Body of pancreas (tissue), 4 donors: Measurements from ENCODE around the gene HMCN1. TPM values are rescaled to one million over a fixed set of nuclear protein-coding genes. Genes with fewer than 3 reads are reported as not detected.

Experiments
- ATAC-seq: fragments of 150-250 bp; one replicate; pipeline ENCODE4 v1.9.1; 2016
- DNase-seq, 4 donors: peaks; one replicate each; pipeline ENCODE4 v3.0.0-alpha.2; 2019
- H3K27ac ChIP-seq, 4 donors: fragments of 200-600 bp; sonication (generic); 1 replicate in 3 of 4; 2 replicates in 1 of 4; pipeline versions ENCODE4 v1.5.1 to v1.6.1; 2016 to 2019; ENCODE audit warnings: mild to moderate bottlenecking in 1 of 4, mixed read lengths in 1 of 4, moderate library complexity in 1 of 4
- H3K27me3 ChIP-seq, 2 donors: fragments of 200-600 bp; sonication (generic); one replicate each; pipeline ENCODE4 v1.6.0; 2016; ENCODE audit warnings: mild to moderate bottlenecking in 1 of 2
- H3K36me3 ChIP-seq, 2 donors: fragments of 200-600 bp; sonication (generic); replicated peaks in 1 of 2; 2 replicates each; pipeline ENCODE4 v1.5.1; 2016; ENCODE audit warnings: low read depth in 2 of 2; ENCODE audit not compliant: insufficient read depth in 1 of 2
- H3K4me1 ChIP-seq: fragments of 200-600 bp; sonication (generic); one replicate; pipeline ENCODE4 v1.6.0; 2016
- H3K4me3 ChIP-seq, 2 donors: fragments of 200-600 bp; sonication (generic); 1 replicate in 1 of 2; 2 replicates in 1 of 2; pipeline ENCODE4 v1.5.1; 2016 to 2019
- H3K9me3 ChIP-seq, 3 donors: fragments of 200-600 bp; sonication (generic); 1 replicate in 2 of 3; 2 replicates in 1 of 3; pipeline ENCODE4 v1.5.1; 2016
- POLR2A ChIP-seq, 3 donors: fragments of 450-650 bp; IDR thresholded peaks; one replicate each; pipeline ENCODE4 v1.6.1; 2016; ENCODE audit warnings: antibody characterized with exemption in 3 of 3, mild to moderate bottlenecking in 2 of 3
- WGBS, 2 donors: methylation state at CpG; one replicate each; pipeline ENCODE4 v1.1.5; 2017; 5-methylcytosine and 5-hydroxymethylcytosine counted together
- intact Hi-C: fragments of 100-400 bp; cut with DNase I; formaldehyde crosslinking; loops from one replicate; pipeline ENCODE4 v1.15.1; 2023
- total RNA-seq, 2 donors: library from RNA; depleted of rRNA; stranded (reverse); fragments of >200 nt; gene quantifications; one replicate each; pipeline ENCODE4 v1.1.0, GENCODE V29; 2016
- TF ChIP-seq, protein P1 (sequence below), 7 experiments: fragments of 450-650 bp in 4 of 7; fragments of 200-600 bp in 3 of 7; sonication (generic) in 3 of 7; IDR thresholded peaks; one replicate each; pipeline ENCODE4 v1.5.1; 2016 to 2019; ENCODE audit warnings: antibody characterized with exemption in 7 of 7

The HMCN1 gene
- total RNA-seq, 2 donors from 2014 or later, result 2.1 to 2.3 TPM

DNA sequence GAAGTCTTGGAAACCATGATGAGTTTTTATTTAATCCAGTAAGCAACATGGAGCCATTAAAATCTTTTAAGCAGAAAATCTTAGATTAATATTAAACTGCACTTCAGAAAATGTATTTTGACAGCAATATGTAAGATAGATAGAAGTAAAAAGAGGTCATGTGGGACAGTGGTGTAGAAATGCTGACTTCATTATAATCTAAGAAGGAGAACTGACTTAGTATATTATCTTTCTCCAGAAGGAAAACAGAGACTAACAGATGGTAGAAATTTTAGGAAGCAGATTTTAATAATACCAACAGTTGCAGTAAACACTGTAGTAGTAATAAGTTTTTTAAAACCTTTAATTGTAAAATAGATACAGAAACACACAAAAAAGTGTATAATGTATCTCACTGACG lies 367.9 kb downstream of the HMCN1 start:
- intact Hi-C loops, result no loop called here
- Histone ChIP-seq H3K36me3 (no peaks in the 10 kb centered on the region), H3K27me3 (no peaks in the 10 kb centered on the region), H3K27ac (no peak overlapping the region), H3K9me3 (no peaks in the 10 kb centered on the region), H3K4me1 (no peaks in the 10 kb centered on the region), H3K4me3 (no peak overlapping the region)
- ATAC-seq, result no peak
- no peak for TF ChIP-seq POLR2A (IDR thresholded peaks at IDR 0.05)
- TF ChIP-seq, protein P1, sequence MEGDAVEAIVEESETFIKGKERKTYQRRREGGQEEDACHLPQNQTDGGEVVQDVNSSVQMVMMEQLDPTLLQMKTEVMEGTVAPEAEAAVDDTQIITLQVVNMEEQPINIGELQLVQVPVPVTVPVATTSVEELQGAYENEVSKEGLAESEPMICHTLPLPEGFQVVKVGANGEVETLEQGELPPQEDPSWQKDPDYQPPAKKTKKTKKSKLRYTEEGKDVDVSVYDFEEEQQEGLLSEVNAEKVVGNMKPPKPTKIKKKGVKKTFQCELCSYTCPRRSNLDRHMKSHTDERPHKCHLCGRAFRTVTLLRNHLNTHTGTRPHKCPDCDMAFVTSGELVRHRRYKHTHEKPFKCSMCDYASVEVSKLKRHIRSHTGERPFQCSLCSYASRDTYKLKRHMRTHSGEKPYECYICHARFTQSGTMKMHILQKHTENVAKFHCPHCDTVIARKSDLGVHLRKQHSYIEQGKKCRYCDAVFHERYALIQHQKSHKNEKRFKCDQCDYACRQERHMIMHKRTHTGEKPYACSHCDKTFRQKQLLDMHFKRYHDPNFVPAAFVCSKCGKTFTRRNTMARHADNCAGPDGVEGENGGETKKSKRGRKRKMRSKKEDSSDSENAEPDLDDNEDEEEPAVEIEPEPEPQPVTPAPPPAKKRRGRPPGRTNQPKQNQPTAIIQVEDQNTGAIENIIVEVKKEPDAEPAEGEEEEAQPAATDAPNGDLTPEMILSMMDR (IDR thresholded peaks at IDR 0.05), result no peak
- WGBS, 2 donors, result 51 to 67% methylated on average over 1 of the region's 1 CpG
- no peak for DNase-seq

DNA sequence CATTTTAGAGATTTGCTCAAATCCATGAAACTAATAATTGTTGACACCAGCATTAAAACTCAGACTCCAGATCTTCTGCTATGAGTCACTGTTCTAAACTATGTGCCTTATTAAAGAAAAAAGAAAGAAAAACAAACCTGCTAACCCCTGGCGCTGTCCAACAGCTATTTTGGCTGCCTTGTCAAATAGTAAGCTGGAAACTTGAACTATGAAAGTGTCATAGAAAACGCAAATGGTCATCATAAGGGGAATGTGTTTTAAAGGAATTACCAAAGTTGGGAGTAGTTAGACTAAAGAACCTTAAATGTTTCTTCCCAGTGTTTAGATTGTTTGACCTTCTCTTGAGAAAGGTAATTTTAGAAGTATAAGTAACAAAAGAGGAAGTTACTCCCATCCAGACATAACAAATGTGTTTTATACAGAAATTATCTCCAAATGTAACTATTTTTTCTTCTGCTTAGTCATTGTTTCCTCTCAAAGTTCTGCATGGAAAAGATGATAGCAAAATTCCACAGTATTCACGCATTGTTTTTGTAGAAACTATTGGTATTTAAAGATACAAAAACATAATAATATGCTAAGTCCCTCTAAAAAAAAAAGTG lies 368.5 kb downstream of the HMCN1 start:
- Histone ChIP-seq H3K4me1 (no peaks in the 10 kb centered on the region), H3K9me3 (no peaks in the 10 kb centered on the region), H3K27me3 (no peaks in the 10 kb centered on the region), H3K4me3 (no peak overlapping the region), H3K36me3 (no peaks in the 10 kb centered on the region), H3K27ac (no peak overlapping the region)
- ATAC-seq, result no peak
- WGBS, 2 donors, result 37 to 45% methylated on average over 3 of the region's 3 CpGs
- TF ChIP-seq, protein P1 (IDR thresholded peaks at IDR 0.05), result no peak
- intact Hi-C loops, result no loop called here
- DNase-seq, result no peak

DNA sequence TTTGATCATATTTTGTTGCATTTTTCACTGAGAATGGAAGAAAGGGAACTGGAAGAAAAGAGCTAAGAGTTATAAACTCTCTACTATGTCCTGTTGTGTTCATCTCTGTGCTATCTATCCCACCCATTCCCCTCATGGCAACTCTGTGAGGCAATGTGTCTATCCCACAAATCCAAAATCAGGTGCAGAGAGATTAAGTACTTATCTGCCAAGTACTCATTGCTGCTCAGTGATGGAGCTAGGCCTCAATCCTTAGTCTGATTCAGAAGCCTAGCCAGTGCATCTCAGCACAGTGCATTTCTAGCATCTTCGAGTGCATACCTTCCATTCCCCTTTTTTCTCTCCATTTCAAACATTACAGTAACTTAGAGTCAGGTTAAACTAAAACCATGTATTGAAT lies 370.3 kb downstream of the HMCN1 start:
- H3K4me3 ChIP-seq, result no peak overlapping the region
- H3K36me3 ChIP-seq, result no peaks in the 10 kb centered on the region
- H3K27me3 ChIP-seq, result no peaks in the 10 kb centered on the region
- no peaks in the 10 kb centered on the region for H3K4me1 ChIP-seq
- no peak overlapping the region for H3K27ac ChIP-seq
- WGBS, 2 donors, result 68 to 79% methylated on average over 1 of the region's 1 CpG
- DNase-seq (no peak), ATAC-seq (no peak)
- TF ChIP-seq, protein P1 (IDR thresholded peaks at IDR 0.05), result no peak
- no peak for TF ChIP-seq POLR2A (IDR thresholded peaks at IDR 0.05)
- no peaks in the 10 kb centered on the region for H3K9me3 ChIP-seq
- intact Hi-C loops, result no loop called here

DNA sequence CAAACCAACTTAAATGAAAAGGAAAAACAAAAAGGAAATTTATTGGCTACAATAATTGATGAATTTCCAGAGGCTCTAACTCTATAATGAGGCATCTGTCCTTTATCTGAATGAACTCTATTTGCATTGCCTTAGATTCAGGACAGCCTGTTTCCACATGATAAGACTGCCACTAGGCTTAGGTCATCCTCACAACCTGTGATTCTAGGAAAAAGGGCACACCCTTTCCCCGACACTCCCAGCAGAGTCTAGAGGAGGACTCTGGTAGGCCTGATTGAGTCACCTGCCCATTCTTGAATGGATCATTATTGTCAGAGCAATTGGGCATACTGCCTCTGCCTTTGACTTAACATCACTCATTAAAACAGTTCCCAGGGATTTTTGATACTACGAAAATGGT lies 378.1 kb downstream of the HMCN1 start:
- no peaks in the 10 kb centered on the region for H3K4me1 ChIP-seq
- DNase-seq (no peak), ATAC-seq (no peak)
- 79 to 85% methylated on average over 2 of the region's 2 CpGs for WGBS, 2 donors
- no peak overlapping the region for H3K4me3 ChIP-seq
- no peaks in the 10 kb centered on the region for H3K9me3 ChIP-seq
- no peaks in the 10 kb centered on the region for H3K36me3 ChIP-seq
- intact Hi-C loops, result no loop called here
- no peak overlapping the region for H3K27ac ChIP-seq
- no peaks in the 10 kb centered on the region for H3K27me3 ChIP-seq
- TF ChIP-seq, protein P1 (IDR thresholded peaks at IDR 0.05), result no peak
- TF ChIP-seq POLR2A (IDR thresholded peaks at IDR 0.05), result no peak

DNA sequence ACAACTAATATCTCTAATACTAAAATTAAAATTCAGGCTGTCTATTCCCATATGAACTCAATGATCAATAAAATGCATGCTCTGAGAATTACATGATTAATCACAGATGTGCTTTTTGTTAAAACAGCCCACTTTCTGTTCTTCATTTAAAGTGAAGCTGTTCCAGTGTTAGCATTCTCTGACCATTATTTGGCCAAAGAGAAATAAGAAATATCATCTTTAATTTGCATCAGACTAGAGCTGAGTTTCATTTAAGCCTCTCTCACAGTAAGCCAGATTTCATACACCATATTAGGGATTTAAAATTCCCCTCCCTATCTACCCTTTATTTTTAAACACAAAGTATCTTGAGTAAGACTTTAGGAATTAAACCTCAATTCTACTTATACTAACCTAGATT lies 379.3 kb downstream of the HMCN1 start:
- Histone ChIP-seq H3K27me3 (no peaks in the 10 kb centered on the region), H3K4me1 (no peaks in the 10 kb centered on the region), H3K9me3 (no peaks in the 10 kb centered on the region), H3K27ac (no peak overlapping the region), H3K36me3 (no peaks in the 10 kb centered on the region), H3K4me3 (no peak overlapping the region)
- intact Hi-C loops, result no loop called here
- TF ChIP-seq, protein P1 (IDR thresholded peaks at IDR 0.05), result no peak
- TF ChIP-seq POLR2A (IDR thresholded peaks at IDR 0.05), result no peak
- no peak for DNase-seq
- no peak for ATAC-seq
